Measurements from ENCODE around the gene SPEN.
"Not testable (repeated sequence)": the region's sequence is repeated elsewhere in the genome, so short reads cannot be mapped to it uniquely, and the experiment has no call there.

Gene SPEN

DNA sequence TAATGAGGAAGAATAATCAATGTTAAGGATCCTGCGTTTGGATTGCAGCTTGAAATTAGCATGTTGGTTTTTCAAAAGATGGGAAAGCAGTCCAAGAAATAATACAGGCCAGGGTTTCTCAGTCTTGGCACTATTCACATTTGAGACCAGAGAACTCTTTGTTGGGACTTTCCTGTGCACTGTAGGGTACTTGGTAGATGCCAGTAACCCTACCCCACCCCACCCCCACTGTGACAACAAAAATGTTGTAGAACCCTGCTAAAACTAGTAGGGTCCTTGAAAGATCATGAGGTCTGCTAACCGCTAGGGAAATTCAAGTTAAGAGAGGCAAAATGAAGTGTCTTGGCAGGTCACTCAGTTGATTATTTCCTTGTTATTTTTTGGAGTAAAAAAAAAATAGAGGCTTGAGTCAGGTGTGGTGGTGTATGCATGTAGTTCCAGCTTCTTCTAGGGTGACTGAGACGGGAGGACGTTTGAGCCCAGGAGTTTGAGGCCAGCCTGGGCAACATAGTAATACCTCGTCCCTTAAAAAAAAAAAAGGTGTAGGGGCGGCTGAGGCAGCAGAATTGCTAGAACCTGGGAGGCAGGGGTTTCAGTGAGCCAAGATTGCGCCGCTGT lies 53.3 kb downstream of the SPEN start:
- DNase-seq, result no peak

DNA sequence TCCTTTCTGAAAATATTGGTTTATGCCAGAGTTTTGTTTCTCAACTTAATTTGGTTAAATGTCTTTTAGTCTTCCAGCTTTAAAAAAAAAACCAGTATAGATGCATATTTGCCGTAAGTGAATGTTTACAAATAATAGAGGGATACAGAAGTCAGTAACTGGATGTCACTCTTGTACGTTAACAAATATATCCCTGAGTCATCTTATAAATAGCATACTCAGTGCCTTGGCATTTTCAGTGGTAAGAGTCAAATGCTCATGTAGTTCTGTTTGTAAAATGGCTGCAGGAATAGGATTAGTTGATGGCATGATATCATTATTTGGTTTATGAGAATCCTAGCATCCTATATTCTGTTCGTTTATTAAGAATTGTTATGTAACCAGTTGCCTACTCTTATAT lies 55.4 kb downstream of the SPEN start:
- no peak for DNase-seq

DNA sequence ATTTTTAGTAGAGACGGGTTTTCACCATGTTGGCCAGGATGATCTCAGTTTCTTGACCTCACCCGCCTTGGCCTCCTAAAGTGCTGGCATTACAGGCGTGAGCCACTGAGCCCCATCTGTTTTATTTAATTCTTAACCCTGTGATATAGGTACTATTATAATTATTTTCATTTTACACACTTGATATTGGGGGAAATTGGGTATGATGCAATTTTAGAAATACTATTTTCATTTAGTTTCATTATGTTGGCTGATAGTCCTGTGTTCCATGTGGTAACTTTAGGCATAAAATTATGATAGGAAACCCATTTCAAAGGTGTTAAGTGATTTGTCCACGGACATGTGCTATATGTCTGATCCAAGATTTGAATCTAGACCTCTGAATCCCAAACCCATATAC lies 61.1 kb downstream of the SPEN start:
- no peak for DNase-seq

DNA sequence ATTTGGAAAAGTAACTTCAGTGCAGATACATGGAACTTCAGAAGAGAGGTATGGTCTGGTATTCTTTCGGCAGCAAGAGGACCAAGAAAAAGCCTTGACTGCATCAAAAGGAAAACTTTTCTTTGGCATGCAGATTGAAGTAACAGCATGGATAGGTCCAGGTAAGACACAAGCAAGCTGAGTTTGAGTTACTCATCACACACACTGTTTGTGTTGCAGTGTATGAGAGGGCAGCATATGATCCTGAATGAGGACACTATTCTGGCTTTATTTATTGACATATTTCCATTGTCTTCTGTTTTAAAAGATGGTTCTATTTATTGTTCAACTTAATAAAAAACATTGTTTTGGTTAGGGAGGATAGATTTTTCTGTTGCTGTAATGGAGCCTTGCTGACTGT lies 63.6 kb downstream of the SPEN start:
- no peak for DNase-seq

DNA sequence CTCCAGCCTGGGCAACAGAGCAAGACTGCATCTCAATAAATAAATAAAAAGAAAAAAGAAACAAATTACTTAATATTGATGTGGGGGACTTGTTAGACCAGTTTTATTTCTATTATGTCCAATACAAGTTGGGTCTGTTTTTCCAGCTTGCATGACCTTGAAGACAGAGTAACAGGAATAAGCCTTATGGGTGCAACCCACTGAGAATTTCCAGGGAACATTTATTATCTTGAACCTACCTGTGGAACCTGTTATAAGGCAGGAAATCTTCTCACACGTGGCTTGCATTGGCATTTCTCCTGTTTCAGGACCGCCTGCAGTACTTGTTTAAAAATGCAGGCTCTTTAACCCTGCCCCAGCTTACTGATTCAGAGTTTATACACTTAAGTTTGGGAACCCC lies 64.4 kb downstream of the SPEN start:
- DNase-seq, result no peak

DNA sequence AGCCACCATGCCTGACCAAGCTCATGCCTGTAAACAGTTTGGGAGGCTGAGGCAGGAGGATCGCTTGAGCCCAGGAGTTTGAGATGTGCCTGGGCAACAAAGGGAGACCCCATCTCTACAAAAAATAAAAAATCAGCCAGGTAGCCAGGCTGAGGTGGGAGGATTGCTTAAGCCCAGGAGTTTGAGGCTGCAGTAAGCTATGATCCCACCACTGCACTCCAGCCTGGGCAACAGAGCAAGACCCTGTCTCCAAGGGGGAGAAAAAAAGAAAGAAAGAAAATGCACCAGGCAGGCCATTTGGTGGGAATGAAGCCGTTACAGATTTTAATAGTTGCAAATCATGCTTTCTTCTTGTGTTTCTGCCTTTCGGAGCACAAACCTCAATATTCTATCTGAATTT lies 66.1 kb downstream of the SPEN start:
- DNase-seq, result not testable (repeated sequence)

- DNase-seq, result no peak
Observed at GRCh38 chr1:15915991-15916390, 68.5 kb downstream of the SPEN start.

DNA sequence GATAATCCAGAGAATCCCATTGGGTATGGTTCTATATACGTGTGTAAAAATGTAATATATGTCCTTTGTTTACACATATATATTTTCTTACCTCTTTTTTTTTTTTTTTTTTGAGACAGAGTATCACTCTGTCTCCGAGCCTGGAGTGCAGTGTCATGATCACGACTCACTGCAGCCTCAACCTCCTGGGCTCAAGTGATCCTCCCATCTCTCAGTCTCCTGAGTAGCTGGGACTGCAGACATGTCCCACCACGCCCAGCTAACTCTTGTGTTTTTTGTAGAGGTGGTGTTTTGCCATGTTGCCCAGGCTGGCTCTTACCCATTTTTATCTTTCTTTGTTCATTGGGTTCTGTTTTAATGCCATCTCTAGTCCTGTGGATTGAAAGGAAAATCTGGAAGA lies 68.9 kb downstream of the SPEN start:
- no peak for DNase-seq

DNA sequence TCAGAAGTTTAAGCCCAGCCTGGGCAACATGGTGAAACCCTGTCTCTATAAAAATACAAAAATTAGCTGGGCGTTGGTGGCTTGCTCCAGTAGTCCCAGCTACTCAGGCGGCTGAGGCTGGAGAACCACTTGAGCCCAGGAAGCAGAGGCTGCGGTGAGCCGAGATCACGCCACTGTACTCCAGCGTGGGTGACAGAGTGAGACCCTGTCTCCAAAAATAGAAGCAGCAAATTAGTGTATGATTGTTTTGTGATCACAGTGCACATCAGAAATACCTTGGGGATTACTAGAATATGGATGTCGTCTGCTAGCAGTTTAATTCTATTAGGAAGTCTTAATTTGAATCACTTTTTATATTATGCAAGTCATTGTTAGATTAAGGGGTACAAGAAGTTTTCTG lies 69.4 kb downstream of the SPEN start:
- DNase-seq, result no peak

GRCh38 chr1:15918962-15919715 lies 71.6 kb downstream of the SPEN start:
- DNase-seq, result no peak

DNA sequence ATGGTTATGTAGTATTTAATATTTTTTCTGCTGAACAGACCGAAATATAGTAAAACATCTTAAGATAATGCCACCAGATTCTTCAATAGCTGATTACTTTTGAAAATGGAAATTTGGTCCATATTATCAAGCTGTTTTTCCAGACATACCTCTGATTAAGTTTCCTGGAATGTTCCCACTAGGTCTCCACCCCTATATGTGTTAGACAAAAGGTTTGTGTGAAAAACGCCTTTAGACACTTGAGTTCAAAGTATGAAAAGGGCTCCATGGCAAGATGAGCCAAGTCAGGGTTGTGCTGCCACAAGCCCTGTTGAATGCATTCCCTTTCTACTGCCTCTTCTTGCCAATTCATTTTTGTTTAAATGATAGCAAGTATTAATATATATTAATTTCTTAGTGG lies 75.7 kb downstream of the SPEN start:
- DNase-seq, result no peak

GRCh38 chr1:15926448-15926847 lies 78.9 kb downstream of the SPEN start:
- DNase-seq, result not testable (repeated sequence)

DNA sequence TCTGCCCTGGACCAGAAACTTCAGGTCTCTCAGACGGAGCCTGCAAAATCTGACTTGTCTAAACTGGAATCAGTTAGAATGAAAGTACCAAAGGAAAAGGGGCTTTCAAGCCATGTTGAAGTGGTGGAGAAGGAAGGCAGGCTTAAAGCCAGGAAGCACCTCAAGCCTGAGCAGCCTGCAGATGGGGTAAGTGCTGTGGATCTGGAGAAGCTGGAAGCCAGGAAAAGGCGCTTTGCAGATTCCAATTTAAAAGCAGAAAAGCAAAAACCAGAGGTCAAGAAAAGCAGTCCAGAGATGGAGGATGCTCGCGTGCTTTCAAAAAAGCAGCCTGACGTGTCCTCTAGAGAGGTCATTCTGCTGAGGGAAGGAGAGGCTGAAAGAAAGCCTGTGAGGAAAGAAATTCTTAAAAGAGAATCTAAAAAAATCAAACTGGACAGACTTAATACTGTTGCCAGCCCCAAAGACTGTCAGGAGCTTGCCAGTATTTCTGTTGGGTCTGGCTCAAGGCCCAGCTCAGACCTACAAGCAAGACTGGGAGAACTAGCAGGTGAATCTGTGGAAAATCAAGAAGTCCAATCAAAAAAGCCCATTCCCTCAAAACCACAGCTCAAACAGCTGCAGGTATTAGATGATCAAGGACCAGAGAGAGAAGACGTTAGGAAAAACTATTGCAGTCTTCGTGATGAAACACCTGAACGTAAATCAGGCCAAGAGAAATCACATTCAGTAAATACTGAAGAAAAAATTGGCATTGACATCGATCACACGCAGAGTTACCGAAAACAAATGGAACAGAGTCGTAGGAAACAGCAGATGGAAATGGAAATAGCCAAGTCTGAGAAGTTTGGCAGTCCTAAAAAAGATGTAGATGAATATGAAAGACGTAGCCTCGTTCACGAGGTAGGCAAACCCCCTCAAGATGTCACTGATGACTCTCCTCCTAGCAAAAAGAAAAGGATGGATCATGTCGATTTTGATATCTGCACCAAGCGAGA lies 81.8 kb downstream of the SPEN start:
- no peak for DNase-seq

DNA sequence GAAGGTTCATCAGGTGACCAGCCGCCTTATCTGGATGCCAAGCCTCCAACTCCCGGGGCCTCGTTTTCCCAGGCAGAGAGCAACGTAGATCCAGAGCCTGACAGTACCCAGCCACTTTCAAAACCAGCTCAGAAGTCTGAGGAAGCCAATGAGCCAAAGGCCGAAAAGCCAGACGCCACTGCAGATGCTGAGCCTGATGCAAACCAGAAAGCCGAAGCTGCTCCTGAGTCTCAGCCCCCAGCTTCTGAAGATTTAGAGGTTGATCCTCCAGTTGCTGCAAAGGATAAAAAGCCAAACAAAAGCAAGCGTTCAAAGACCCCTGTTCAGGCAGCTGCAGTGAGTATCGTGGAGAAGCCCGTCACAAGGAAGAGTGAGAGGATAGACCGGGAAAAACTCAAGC lies 83.9 kb downstream of the SPEN start:
- no peak for DNase-seq

- no peak for DNase-seq
Observed at GRCh38 chr1:15931884-15932283, 84.4 kb downstream of the SPEN start.

DNA sequence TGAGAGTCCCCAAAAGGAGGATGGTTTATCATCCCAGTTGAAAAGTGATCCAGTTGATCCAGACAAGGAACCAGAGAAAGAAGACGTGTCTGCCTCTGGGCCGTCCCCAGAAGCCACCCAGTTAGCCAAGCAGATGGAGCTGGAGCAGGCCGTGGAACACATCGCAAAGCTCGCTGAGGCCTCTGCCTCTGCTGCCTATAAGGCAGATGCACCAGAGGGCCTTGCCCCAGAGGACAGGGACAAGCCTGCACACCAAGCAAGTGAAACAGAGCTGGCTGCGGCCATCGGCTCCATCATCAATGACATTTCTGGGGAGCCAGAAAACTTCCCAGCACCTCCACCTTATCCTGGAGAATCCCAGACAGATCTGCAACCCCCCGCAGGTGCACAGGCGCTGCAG lies 85.1 kb downstream of the SPEN start:
- DNase-seq, result no peak

DNA sequence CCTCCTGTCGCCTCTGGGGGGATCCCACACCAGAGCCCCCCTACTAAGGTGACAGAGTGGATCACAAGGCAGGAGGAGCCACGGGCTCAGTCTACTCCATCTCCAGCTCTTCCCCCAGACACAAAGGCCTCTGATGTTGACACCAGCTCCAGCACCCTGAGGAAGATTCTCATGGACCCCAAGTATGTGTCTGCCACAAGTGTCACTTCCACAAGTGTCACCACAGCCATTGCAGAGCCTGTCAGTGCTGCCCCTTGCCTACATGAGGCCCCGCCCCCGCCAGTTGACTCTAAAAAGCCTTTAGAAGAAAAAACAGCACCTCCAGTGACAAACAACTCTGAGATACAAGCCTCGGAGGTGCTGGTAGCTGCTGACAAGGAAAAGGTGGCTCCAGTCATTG lies 86.2 kb downstream of the SPEN start:
- DNase-seq, result no peak

- DNase-seq, result no peak
Observed at GRCh38 chr1:15934211-15935055, 86.9 kb downstream of the SPEN start.

DNA sequence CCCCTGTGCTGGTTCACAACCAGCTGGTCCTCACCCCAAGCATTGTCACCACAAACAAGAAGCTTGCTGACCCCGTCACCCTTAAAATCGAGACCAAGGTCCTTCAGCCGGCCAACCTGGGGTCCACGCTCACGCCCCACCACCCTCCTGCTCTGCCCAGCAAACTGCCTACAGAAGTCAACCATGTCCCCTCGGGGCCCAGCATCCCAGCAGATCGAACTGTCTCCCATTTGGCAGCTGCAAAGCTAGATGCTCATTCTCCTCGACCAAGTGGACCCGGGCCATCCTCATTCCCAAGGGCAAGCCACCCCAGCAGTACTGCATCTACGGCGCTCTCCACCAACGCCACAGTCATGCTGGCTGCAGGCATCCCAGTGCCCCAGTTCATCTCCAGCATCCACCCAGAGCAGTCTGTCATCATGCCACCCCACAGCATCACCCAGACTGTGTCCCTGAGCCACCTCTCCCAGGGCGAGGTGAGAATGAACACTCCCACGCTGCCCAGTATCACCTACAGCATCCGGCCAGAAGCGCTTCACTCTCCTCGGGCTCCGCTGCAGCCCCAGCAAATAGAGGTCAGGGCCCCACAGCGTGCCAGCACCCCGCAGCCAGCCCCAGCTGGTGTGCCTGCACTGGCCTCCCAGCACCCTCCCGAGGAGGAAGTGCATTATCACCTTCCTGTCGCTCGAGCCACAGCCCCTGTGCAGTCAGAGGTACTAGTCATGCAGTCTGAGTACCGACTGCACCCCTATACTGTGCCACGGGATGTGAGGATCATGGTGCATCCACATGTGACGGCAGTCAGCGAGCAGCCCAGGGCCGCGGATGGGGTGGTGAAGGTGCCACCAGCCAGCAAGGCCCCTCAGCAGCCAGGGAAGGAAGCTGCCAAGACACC lies 87.8 kb downstream of the SPEN start:
- DNase-seq, result no peak

- no peak for DNase-seq
Observed at GRCh38 chr1:15936025-15936424, 88.5 kb downstream of the SPEN start.

DNA sequence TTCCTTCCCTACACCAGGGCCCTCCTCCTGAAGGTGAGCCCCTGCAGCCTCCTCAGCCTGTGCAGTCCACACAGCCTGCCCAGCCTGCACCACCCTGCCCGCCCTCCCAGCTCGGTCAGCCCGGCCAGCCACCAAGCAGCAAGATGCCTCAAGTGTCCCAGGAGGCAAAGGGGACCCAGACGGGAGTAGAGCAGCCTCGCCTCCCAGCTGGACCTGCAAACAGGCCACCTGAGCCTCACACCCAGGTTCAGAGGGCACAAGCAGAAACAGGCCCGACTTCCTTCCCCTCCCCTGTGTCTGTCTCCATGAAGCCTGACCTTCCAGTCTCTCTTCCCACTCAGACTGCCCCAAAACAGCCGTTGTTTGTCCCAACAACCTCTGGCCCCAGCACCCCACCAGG lies 89.6 kb downstream of the SPEN start:
- no peak for DNase-seq

- no peak for DNase-seq
Observed at GRCh38 chr1:15937706-15938168, 90.2 kb downstream of the SPEN start.
